IMR-90 (cell line): Measurements from ENCODE around the gene ATP1B2. TPM values are rescaled to one million over a fixed set of nuclear protein-coding genes. Genes with fewer than 3 reads are reported as not detected.

ENCODE experiments used
- ATAC-seq: fragments of 200-7000 bp; cut with Tn5 transposase; 2 replicates; pipeline ENCODE4 v1.9.1; 2020; ENCODE audit warnings: low read depth, mild to moderate bottlenecking, moderate library complexity
- BruUV-seq: library from RNA; stranded (reverse); fragments of 400-500 nt; replicated peaks from 2 replicates; lab custom pipeline; 2021; lab: Mats Ljungman, UMichigan
- CTCF ChIA-PET: fragments of 300-600 bp; formaldehyde crosslinking; extraction: SDS; loops from one replicate; lab custom pipeline; 2021; ENCODE audit warnings: antibody characterized with exemption; lab: Yijun Ruan, JAX
- POLR2A ChIA-PET: fragments of 300-600 bp; sonication (Branson Sonifier 250); formaldehyde crosslinking; loops from one replicate; lab custom pipeline; 2022; ENCODE audit warnings: antibody characterized with exemption; ENCODE audit not compliant: unreplicated experiment; lab: Charles Lee
- DNase-seq: peaks from one replicate; pipeline ENCODE4 v3.0.0; 2013
- H2AFZ ChIP-seq: replicated peaks from 2 replicates; pipeline ENCODE3; 2013; ENCODE audit warnings: low read length, mild to moderate bottlenecking; ENCODE audit not compliant: poor library complexity
- H2AK5ac ChIP-seq: 2 replicates; pipeline ENCODE4 v1.6.1; 2013; ENCODE audit warnings: low read depth, low read length, inconsistent platforms
- H2AK9ac ChIP-seq: replicated peaks from 2 replicates; pipeline ENCODE3; 2013; ENCODE audit warnings: mild to moderate bottlenecking, low read depth, low read length, moderate library complexity; ENCODE audit not compliant: poor library complexity
- H2BK120ac ChIP-seq: 2 replicates; pipeline ENCODE4 v1.6.1; 2013; ENCODE audit warnings: low read depth, low read length, inconsistent platforms
- H2BK15ac ChIP-seq: 3 replicates; pipeline ENCODE4 v1.6.1; 2013; ENCODE audit warnings: low read depth, low read length, inconsistent platforms
- H2BK20ac ChIP-seq: 2 replicates; pipeline ENCODE4 v1.6.1; 2013; ENCODE audit warnings: low read depth, mild to moderate bottlenecking, inconsistent platforms, low read length, moderate library complexity
- H2BK5ac ChIP-seq: 2 replicates; pipeline ENCODE4 v1.6.1; 2013; ENCODE audit warnings: mild to moderate bottlenecking, low read depth, low read length, inconsistent platforms; ENCODE audit not compliant: poor library complexity, severe bottlenecking
- H3K14ac ChIP-seq: replicated peaks from 2 replicates; pipeline ENCODE4 v1.6.1; 2013; ENCODE audit warnings: low read depth, low read length, inconsistent platforms
- H3K18ac ChIP-seq: 2 replicates; pipeline ENCODE4 v1.6.1; 2013; ENCODE audit warnings: low read depth, low read length, control low read depth
- H3K23ac ChIP-seq: 2 replicates; pipeline ENCODE4 v1.6.1; 2013; ENCODE audit warnings: low read depth, low read length, inconsistent platforms
- H3K27ac ChIP-seq: 2 replicates; pipeline ENCODE4 v1.5.1; 2013; ENCODE audit warnings: mild to moderate bottlenecking, control low read depth, low read length; ENCODE audit not compliant: insufficient read depth
- H3K27me3 ChIP-seq: 2 replicates; pipeline ENCODE4 v1.6.1; 2013; ENCODE audit warnings: low read length; ENCODE audit not compliant: control insufficient read depth, insufficient read depth
- H3K36me3 ChIP-seq: 2 replicates; pipeline ENCODE4 v1.6.1; 2013; ENCODE audit warnings: low read length, mixed read lengths; ENCODE audit not compliant: control insufficient read depth, insufficient read depth
- H3K4ac ChIP-seq: 2 replicates; pipeline ENCODE4 v1.6.1; 2013; ENCODE audit warnings: low read depth, low read length, inconsistent platforms
- H3K4me1 ChIP-seq: 2 replicates; pipeline ENCODE4 v1.6.1; 2013; ENCODE audit warnings: low read length, mixed read lengths; ENCODE audit not compliant: control insufficient read depth, insufficient read depth
- H3K4me2 ChIP-seq: 2 replicates; pipeline ENCODE4 v1.6.1; 2013; ENCODE audit warnings: low read depth, mild to moderate bottlenecking, control low read depth, low read length, moderate library complexity
- H3K4me3 ChIP-seq: 2 replicates; pipeline ENCODE4 v1.5.1; 2013; ENCODE audit warnings: low read depth, mild to moderate bottlenecking, control low read depth, low read length, moderate library complexity; ENCODE audit not compliant: insufficient read depth
- H3K56ac ChIP-seq: 2 replicates; pipeline ENCODE4 v1.6.1; 2013; ENCODE audit warnings: low read length, inconsistent platforms; ENCODE audit not compliant: insufficient read depth; ENCODE audit errors: extremely low read depth
- H3K79me1 ChIP-seq, 2 experiments: 2 replicates each; pipeline ENCODE4 v1.6.1; 2013; ENCODE audit warnings: low read length in 2 of 2, inconsistent platforms in 1 of 2, low read depth in 1 of 2
- H3K9ac ChIP-seq: 2 replicates; pipeline ENCODE4 v1.6.1; 2013; ENCODE audit warnings: low read depth, low read length, control low read depth
- H3K9me1 ChIP-seq: 2 replicates; pipeline ENCODE4 v1.6.1; 2013; ENCODE audit warnings: low read length, inconsistent platforms; ENCODE audit not compliant: insufficient read depth
- H3K9me3 ChIP-seq: 2 replicates; pipeline ENCODE4 v1.6.1; 2013; ENCODE audit warnings: low read length; ENCODE audit not compliant: control insufficient read depth, insufficient read depth
- H4K20me1 ChIP-seq: 2 replicates; pipeline ENCODE4 v1.6.1; 2013; ENCODE audit warnings: low read length, inconsistent platforms; ENCODE audit not compliant: insufficient read depth
- H4K5ac ChIP-seq: 2 replicates; pipeline ENCODE4 v1.6.1; 2013; ENCODE audit warnings: mild to moderate bottlenecking, low read depth, low read length, control low read depth
- H4K8ac ChIP-seq, 2 experiments: 2 replicates each; pipeline ENCODE4 v1.6.1; 2013; ENCODE audit warnings: low read depth in 2 of 2, low read length in 2 of 2, control low read depth in 1 of 2, inconsistent platforms in 1 of 2
- H4K91ac ChIP-seq: 2 replicates; pipeline ENCODE4 v1.6.1; 2013; ENCODE audit warnings: low read depth, low read length, inconsistent platforms; ENCODE audit not compliant: insufficient read depth
- BHLHE40 ChIP-seq: fragments of 150-350 bp; IDR thresholded peaks from 2 replicates; pipeline ENCODE4 v1.6.1; 2016; ENCODE audit warnings: mild to moderate bottlenecking, low read depth, low read length
- CEBPB ChIP-seq: IDR thresholded peaks from 2 replicates; pipeline ENCODE4 v1.6.1; 2012; ENCODE audit warnings: low read depth, low read length, improper control_type of control experiment
- CHD1 ChIP-seq: IDR thresholded peaks from 2 replicates; pipeline ENCODE4 v1.6.1; 2012; ENCODE audit warnings: low read depth, low read length, improper control_type of control experiment
- ELK1 ChIP-seq: fragments of 150-350 bp; IDR thresholded peaks from 2 replicates; pipeline ENCODE4 v1.6.1; 2016; ENCODE audit warnings: low read depth, mild to moderate bottlenecking, low read length, moderate library complexity, borderline replicate concordance
- FOS ChIP-seq: fragments of 150-350 bp; IDR thresholded peaks from 2 replicates; pipeline ENCODE4 v1.6.1; 2016; ENCODE audit warnings: low read depth, low read length
- MAZ ChIP-seq: IDR thresholded peaks from 2 replicates; pipeline ENCODE4 v1.6.1; 2012; ENCODE audit warnings: low read depth, mild to moderate bottlenecking, low read length, improper control_type of control experiment, moderate library complexity, borderline replicate concordance
- MXI1 ChIP-seq: IDR thresholded peaks from 2 replicates; pipeline ENCODE4 v1.6.1; 2012; ENCODE audit warnings: low read depth, mild to moderate bottlenecking, low read length, moderate library complexity, borderline replicate concordance
- NFE2L2 ChIP-seq: fragments of 150-350 bp; IDR thresholded peaks from 2 replicates; pipeline ENCODE4 v1.6.1; 2016; ENCODE audit warnings: low read depth, mild to moderate bottlenecking, low read length
- POLR2A ChIP-seq: IDR thresholded peaks from 2 replicates; pipeline ENCODE4 v1.6.1; 2012; ENCODE audit warnings: mild to moderate bottlenecking, low read depth, low read length
- RAD21 ChIP-seq: IDR thresholded peaks from 2 replicates; pipeline ENCODE4 v1.6.1; 2012; ENCODE audit warnings: low read length, improper control_type of control experiment
- RCOR1 ChIP-seq: IDR thresholded peaks from 2 replicates; pipeline ENCODE4 v1.6.1; 2012; ENCODE audit warnings: mild to moderate bottlenecking, low read length, improper control_type of control experiment; ENCODE audit not compliant: insufficient replicate concordance
- RFX5 ChIP-seq: IDR thresholded peaks from 2 replicates; pipeline ENCODE4 v1.8.0; 2012; ENCODE audit warnings: low read depth, mild to moderate bottlenecking, low read length, moderate library complexity
- SMC3 ChIP-seq: fragments of 150-350 bp; IDR thresholded peaks from 2 replicates; pipeline ENCODE4 v1.6.1; 2016; ENCODE audit warnings: low read depth, mild to moderate bottlenecking, antibody characterized with exemption, low read length, moderate library complexity
- USF2 ChIP-seq: fragments of 150-350 bp; IDR thresholded peaks from 2 replicates; pipeline ENCODE4 v1.6.1; 2017; ENCODE audit warnings: mild to moderate bottlenecking, antibody characterized with exemption, low read length, low read depth
- WGBS, 2 experiments: methylation state at CpG; one replicate each; pipeline versions ENCODE4 v1.1.5 to v1.1.7; 2013; ENCODE audit warnings: missing lambda C conversion rate in 2 of 2; ENCODE audit not compliant: insufficient read length in 1 of 2; ENCODE audit errors: extremely low coverage in 2 of 2; 5-methylcytosine and 5-hydroxymethylcytosine counted together
- dilution Hi-C: fragments of 300-500 bp; cut with HindIII; formaldehyde crosslinking; loops from one replicate; pipeline ENCODE4 v1.14.3; 2018; ENCODE audit warnings: low sequenced_read_pairs; ENCODE audit not compliant: unreplicated experiment
- in situ Hi-C: fragments of 300-500 bp; cut with MboI; formaldehyde crosslinking; loops from 3 replicates; pipeline ENCODE4 v1.14.3; 2019; ENCODE audit warnings: low sequenced_read_pairs, inconsistent platforms, mixed read lengths
- intact Hi-C: fragments of 100-400 bp; cut with micrococcal nuclease; formaldehyde crosslinking; loops from 2 replicates; pipeline ENCODE4 v1.10.0; 2022
- polyA plus RNA-seq, 3 experiments: library from polyadenylated mRNA; depleted of rRNA; stranded (reverse); fragments of >200 nt; gene quantifications; 2 replicates each; pipeline ENCODE4 v1.2.3, GENCODE V29; 2012; ENCODE audit warnings: low replicate concordance in 1 of 3
- total RNA-seq: library from RNA; depleted of rRNA; stranded (reverse); fragments of >200 nt; gene quantifications from 2 replicates; pipeline ENCODE4 v1.2.3, GENCODE V29; 2012

ATP1B2 gene
- total and polyA plus RNA-seq, 2 of the 4 experiments (the other 2 are of a cell fraction), result 0.02 TPM; not detected in 1

GRCh38 chr17:7633093-7633492 lies 17.6 kb upstream of the ATP1B2 start:
- no peak for TF ChIP-seq CHD1
- no peak for TF ChIP-seq RAD21
- TF ChIP-seq MXI1, result no peak
- TF ChIP-seq RFX5, result no peak
- TF ChIP-seq BHLHE40, result no peak
- TF ChIP-seq FOS, result no peak
- TF ChIP-seq NFE2L2, result no peak
- no peak for TF ChIP-seq SMC3
- no peak for TF ChIP-seq MAZ
- TF ChIP-seq USF2, result no peak
- TF ChIP-seq RCOR1, result no peak
- TF ChIP-seq ELK1, result no peak
- TF ChIP-seq CEBPB, result no peak
- no peak for TF ChIP-seq POLR2A
- Histone ChIP-seq H3K9ac (no peak overlapping the region), H3K23ac (no peak overlapping the region), H3K4me2 (no peak overlapping the region), H3K79me1 (no peaks in the 10 kb centered on the region), H2BK5ac (no peak overlapping the region), H3K4me1 (no peaks in the 10 kb centered on the region), H3K4me3 (no peak overlapping the region), H2AFZ (no peak overlapping the region), H3K14ac (no peak overlapping the region), H2BK120ac (no peak overlapping the region), H3K9me1 (no peaks in the 10 kb centered on the region), H3K9me3 (no peaks in the 10 kb centered on the region), H3K56ac (no peak overlapping the region), H3K27me3 (peaks cover 4% of the 10 kb centered on the region; the same call in 1 of the 2 replicates), H2BK20ac (no peak overlapping the region), H3K27ac (no peak overlapping the region), H4K5ac (no peak overlapping the region), H3K4ac (no peak overlapping the region), H4K91ac (no peak overlapping the region), H3K18ac (no peak overlapping the region), H4K8ac (no peak overlapping the region), H2AK9ac (no peak overlapping the region), H3K36me3 (no peaks in the 10 kb centered on the region), H2AK5ac (no peak overlapping the region), H4K20me1 (no peaks in the 10 kb centered on the region), H2BK15ac (no peak overlapping the region)
- ATAC-seq, result no peak
- POLR2A ChIA-PET, result no interaction called here
- intact Hi-C loops, result no loop called here
- dilution Hi-C loops, result no loop called here
- BruUV-seq, result no TSS peak
- DNase-seq, result no peak
- no CpG with 5 or more reads among the region's 2 CpGs for WGBS, 2 experiments
- CTCF ChIA-PET, result interaction anchor here (0.5 to 5.3 kb wide), 8 partner anchors 9 to 427 kb away, joined by 3 to 27 read pairs (median 4); partner anchors contain the start of genes TP53 and WRAP53
- in situ Hi-C loops, result no loop called here
